GM18951 (cell line): ENCODE data around the gene TTC13.

Experiments
- POLR2A ChIP-seq: IDR thresholded peaks from 4 replicates; pipeline ENCODE4 v1.6.1; 2011; ENCODE audit warnings: mild to moderate bottlenecking; ENCODE audit not compliant: insufficient read length, insufficient read depth; ENCODE audit errors: extremely low read depth
- in situ Hi-C: fragments of 300-500 bp; cut with MboI; formaldehyde crosslinking; loops from one replicate; pipeline ENCODE4 v1.12.0; 2022; ENCODE audit warnings: low sequenced_read_pairs, mixed read lengths, inconsistent platforms; ENCODE audit not compliant: unreplicated experiment

The TTC13 gene

GRCh38 chr1:230925608-230926007 lies 53.1 kb downstream of the TTC13 start:
- TF ChIP-seq POLR2A = no peak
- in situ Hi-C loops = no loop called here

- in situ Hi-C loops = loop anchor here (25.0 kb wide), 1 partner anchor 264 kb away; no protein-coding TSS in a partner anchor
- TF ChIP-seq POLR2A = no peak
These were observed 55.5 kb downstream of the TTC13 start for GRCh38 chr1:230923176-230923575.

GRCh38 chr1:230922620-230923019 lies 56.0 kb downstream of the TTC13 start:
- TF ChIP-seq POLR2A = no peak
- in situ Hi-C loops = loop anchor here (25.0 kb wide), 1 partner anchor 265 kb away; no protein-coding TSS in a partner anchor

DNA sequence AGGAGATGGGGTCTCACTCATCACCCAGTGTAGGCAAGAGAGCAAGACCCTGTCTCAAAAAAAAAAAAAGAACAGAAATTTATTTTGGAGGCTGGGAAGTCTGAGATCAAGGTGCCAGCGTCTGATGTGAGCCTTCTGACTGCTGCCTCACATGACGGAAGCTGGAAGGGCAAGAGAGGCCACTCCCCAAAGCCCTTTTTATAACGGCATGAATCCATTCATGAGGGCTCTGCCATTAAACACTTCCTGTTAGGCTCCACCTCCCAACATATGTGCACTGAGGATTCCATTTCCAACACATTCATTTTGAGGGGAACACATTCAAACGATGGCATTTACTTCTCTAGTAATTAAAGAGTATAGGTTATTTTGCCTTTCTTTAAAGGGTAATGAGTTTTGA lies 59.5 kb downstream of the TTC13 start:
- in situ Hi-C loops = loop anchor here (10.0 to 25.0 kb wide), 2 partner anchors 56 to 268 kb away; partner anchors contain the start of genes ARV1 and TTC13

DNA sequence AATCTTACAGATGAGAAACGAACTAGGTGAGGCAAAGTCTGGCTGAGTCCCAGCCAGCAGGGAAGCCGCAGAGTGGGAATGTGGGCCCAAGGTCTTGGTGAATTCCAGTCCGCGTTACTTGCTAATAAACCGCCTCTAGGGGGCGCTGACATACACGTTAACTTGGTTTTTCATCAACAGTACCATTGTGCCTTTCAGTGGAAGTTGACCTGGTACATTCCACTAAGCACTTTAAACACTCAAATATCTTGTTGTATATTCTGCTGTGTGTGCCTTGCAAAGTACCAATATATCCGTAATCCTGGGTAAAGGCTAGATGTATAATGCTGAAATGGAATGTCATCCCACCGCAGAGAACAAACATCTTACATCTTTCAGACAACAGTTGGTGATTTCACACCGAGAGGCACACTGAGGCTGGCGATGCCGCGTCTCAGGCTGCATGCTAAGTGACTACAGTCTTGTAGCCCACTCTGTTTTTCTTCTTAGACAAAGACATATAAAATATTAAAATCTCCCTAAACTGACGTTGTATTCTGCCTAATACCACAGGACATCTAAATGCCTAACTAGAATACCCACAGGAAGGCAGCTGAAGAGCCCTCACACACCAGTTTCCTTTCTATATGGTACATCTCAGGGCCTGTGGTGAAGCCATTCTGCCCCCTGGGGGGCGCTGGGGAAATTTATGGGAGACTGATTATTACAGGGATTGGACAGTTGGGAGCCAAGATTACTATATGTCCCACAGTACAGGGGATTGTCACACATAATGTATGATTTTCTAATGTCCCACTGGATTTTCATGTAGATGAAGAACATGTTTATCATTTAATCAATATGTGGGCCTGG lies 61.2 kb downstream of the TTC13 start:
- in situ Hi-C loops = loop anchor here (10.0 to 25.0 kb wide), 2 partner anchors 57 to 270 kb away; partner anchors contain the start of genes ARV1 and TTC13
- no peak for TF ChIP-seq POLR2A

More for the DNA sequence above, 59.5 kb downstream of the TTC13 start:
- TF ChIP-seq POLR2A = no peak

- no peak for TF ChIP-seq POLR2A
- in situ Hi-C loops = loop anchor here (10.0 to 25.0 kb wide), 2 partner anchors 58 to 271 kb away; partner anchors contain the start of genes ARV1 and TTC13
These were observed 61.9 kb downstream of the TTC13 start for GRCh38 chr1:230916587-230917283.

- in situ Hi-C loops = loop anchor here (10.0 to 25.0 kb wide), 2 partner anchors 60 to 272 kb away; partner anchors contain the start of genes ARV1 and TTC13
- no peak for TF ChIP-seq POLR2A
These were observed 63.6 kb downstream of the TTC13 start for GRCh38 chr1:230915078-230915477.

GRCh38 chr1:230913496-230913895 lies 65.2 kb downstream of the TTC13 start:
- in situ Hi-C loops = loop anchor here (10.0 to 25.0 kb wide), 2 partner anchors 61 to 274 kb away; partner anchors contain the start of genes ARV1 and TTC13
- no peak for TF ChIP-seq POLR2A

GRCh38 chr1:230910755-230911117 lies 67.9 kb downstream of the TTC13 start:
- in situ Hi-C loops = loop anchor here (10.0 to 25.0 kb wide), 2 partner anchors 64 to 277 kb away; partner anchors contain the start of genes ARV1 and TTC13

DNA sequence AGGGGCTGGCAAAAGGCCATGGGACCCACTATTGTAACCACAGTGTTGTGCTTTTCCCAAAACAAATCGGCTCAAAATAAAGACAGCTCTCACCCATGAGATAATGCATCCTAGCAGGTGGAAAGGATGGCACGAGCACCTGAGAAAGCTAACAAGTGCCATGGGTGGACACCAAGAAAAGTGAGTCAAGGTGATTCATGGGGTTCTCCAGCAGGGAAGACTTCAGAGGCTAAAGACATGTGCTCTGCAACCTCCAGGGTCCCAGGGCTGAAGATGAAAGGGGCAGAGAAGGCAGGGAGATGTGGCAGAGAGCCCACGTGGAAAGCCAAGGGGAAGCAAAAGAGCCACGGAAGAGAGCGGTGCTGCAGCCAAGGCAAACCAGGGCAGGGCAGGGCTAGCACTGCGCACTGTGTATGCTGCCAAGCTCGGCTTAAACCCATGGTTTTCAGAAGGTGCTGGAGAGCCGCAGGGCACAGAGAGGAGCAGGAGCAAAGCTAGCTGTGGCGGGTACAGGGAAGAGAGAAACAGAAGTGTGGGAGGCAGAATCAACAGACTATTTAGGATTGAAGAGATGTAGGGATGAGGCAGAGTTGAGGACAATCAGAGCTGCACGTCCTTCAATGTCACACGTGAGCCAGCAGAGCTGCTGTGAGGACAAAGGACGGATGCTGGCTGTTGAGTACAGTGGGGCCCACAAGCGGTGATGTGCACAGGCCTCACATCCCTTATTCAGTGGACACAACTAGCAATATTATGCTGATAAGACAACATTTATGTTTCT lies 68.5 kb downstream of the TTC13 start:
- in situ Hi-C loops = loop anchor here (10.0 to 25.0 kb wide), 2 partner anchors 65 to 277 kb away; partner anchors contain the start of genes ARV1 and TTC13
- TF ChIP-seq POLR2A = no peak

More at GRCh38 chr1:230910755-230911117, 67.9 kb downstream of the TTC13 start:
- TF ChIP-seq POLR2A = no peak

DNA sequence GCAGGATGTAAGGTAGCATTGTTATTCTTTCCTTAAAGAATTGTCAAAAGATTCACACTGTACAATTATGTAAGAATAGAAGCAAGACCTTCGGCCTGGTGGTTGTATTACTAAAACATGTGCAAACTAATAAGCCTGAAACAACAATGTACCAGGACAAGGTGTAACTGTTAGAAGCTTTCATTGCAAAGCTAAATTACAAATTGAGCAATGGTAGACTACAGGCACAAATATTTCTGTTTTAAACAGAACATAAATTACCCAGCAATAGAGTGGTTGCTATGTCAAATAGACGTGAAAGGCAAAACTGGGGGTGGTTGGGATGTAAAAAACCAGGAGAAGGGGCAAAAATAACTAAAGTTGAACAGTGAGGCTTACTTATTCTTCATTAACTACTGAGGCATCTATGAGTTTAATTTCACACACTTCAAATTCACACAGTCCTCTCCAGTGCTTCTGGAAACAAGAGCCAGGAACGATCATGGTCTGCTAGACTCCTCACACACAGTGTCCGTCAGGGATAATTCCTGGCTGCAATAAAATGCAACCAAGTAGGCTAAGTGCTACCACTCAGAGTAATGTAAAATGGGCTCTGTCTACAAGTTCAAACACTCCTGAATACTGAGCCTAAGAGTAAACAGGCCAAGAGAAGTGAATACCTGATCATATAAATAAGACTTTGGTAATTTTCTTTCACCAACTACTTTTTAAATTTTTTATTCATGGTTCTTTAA lies 71.0 kb downstream of the TTC13 start:
- in situ Hi-C loops = loop anchor here (25.0 kb wide), 1 partner anchor 280 kb away; no protein-coding TSS in a partner anchor
- no peak for TF ChIP-seq POLR2A

GRCh38 chr1:230906226-230906625 lies 72.4 kb downstream of the TTC13 start:
- in situ Hi-C loops = loop anchor here (25.0 kb wide), 1 partner anchor 281 kb away; no protein-coding TSS in a partner anchor
- TF ChIP-seq POLR2A = no peak
